HS-27A (cell line): Measurements from ENCODE around the gene ETV5.
"Not testable (repeated sequence)": the region's sequence is repeated elsewhere in the genome, so short reads cannot be mapped to it uniquely, and the experiment has no call there.

Experiments
- DNase-seq: peaks from one replicate; pipeline ENCODE4 v3.0.0-alpha.2; 2012; ENCODE audit warnings: low read depth, missing footprints

Gene ETV5

DNA sequence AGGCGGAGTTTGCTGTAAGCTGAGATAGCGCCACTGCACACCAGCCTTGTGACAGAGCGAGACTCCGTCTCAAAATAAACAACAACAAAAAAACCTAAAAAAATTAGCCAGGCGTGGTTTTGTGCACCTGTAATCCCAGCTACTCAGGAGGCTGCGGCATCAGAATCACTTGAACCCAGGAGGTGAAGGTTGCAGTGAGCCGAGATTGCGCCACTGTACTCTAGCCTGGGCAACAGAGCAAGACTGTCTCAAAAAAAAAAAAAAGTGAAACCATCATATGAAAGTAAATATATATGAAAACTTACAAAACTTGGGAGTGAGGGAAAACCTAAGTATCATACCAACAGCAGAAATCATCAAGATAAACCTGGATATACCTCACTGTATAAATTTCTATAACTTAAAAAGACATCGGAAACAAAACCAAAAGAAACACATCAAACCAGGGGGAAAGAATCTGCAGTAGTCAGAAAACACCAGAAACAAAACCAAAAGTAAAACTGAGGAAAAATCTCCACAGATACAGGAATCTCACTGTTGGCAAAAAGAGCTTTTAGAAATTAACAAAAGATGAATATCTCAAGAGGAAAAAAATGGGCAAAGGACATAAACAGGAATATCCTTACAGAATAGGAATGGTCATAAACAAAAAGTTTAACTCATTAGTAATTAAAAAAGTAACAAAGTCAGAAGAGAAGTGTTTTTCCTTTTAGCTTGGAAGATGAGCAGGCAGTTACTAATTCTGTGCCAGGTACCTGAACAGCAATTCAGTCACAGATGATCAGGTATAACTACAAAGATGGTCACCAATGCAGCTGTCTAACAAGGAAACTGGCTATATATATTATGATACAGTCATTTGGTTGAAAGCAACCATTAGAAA, 41.3 kb downstream of the ETV5 start:
- DNase-seq = no peak

DNA sequence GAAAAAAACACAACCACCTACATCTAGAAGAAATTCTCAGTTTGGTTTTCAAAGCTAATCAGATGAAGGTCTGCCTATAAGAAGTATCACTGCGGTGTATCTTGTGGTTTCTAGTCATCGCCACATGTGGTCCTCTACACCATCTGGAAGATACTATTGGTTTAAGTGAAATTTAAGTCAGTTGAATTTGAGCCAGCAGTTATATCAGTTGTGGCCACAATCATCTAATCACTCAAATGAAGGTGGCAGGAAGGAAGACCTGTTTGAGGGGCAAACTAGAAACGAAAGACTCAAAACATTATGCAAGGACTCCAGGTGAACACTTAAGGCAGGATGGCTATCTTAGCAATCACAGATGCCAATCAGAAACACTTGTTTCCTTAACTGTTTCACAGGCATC, 48.7 kb downstream of the ETV5 start:
- no peak for DNase-seq

DNA sequence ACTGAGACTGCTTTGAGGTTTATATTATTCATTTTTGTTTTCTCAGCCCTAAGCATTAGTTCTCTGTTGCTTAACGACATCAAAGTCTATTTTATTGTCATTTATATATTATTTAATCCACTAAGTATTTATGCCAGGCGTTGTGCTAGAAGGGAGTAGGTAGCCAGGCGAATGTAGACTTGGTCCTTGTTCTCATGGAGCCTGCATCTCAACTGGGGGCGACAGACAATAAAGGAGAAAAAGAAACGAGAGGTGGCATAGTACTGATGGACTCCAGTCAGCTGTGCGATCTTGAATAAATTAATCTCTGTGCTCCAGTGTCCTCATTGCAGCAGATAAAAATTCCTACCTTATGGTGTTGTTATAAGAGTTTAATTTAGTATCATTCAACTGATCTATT, 49.7 kb downstream of the ETV5 start:
- DNase-seq = no peak

DNA sequence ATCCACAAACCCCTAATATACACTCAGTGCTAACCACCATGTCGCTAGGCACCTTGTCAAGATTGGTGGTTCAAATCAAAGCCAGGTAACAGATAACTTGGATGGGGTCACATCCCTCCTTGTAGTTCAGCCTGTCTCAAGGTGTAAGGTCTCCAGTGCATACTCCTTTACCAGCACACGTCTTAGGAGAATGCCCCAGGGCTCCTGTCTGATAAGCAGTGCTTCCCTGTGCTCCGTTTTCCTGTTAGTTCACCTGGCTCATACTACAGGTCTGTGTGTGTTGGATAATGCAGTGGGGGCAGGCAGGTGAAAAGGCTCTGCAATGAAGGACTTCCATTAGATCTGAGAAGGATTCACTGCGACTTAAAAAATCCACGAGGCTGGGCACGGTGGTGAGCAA, 50.7 kb downstream of the ETV5 start:
- DNase-seq = no peak

DNA sequence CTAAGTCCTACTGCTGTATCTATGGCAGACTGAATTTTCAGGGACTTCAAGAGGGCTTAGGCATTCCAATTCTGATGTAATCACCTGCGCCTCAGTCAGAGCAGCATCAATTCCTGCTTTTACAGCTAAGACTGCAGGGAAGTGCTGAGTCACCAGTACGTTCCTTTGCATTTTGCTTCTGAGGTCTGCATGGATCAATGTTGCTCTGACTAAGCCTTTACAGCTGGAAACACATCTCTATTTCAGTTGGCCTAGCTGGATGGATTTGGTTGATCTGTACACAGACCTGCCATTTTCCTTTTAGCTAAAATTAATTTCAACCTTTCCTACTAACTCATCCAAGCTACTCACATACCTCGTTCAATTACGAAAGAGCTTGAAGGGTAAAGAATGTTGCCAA, 51.3 kb downstream of the ETV5 start:
- DNase-seq = no peak

DNA sequence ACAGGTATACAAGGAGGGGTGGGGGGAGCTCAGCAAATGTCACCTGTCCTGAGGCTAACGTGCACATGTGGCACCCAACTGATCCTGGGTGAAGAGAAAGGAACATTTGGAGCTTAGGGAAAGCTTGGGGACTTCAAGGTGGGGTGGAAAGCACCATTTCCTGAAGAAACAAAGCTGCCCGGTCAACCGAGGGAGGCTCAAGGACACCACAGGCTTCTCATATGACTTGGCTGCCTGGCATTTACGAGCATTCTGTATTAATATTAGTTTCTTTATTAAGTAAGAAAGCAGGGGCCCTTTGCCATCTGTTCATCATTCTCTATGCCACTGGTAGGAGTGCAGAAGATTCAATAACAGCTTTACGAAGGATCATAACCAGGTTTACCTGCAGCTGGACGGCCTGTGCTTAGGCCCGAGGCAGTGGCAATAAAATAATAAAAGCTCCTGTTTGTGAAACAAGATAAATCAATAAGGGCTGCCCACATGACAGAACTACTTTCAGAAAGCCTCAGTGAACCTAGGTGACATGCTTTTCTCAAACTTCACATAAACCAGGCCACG, 54.0 kb downstream of the ETV5 start:
- DNase-seq = no peak

DNA sequence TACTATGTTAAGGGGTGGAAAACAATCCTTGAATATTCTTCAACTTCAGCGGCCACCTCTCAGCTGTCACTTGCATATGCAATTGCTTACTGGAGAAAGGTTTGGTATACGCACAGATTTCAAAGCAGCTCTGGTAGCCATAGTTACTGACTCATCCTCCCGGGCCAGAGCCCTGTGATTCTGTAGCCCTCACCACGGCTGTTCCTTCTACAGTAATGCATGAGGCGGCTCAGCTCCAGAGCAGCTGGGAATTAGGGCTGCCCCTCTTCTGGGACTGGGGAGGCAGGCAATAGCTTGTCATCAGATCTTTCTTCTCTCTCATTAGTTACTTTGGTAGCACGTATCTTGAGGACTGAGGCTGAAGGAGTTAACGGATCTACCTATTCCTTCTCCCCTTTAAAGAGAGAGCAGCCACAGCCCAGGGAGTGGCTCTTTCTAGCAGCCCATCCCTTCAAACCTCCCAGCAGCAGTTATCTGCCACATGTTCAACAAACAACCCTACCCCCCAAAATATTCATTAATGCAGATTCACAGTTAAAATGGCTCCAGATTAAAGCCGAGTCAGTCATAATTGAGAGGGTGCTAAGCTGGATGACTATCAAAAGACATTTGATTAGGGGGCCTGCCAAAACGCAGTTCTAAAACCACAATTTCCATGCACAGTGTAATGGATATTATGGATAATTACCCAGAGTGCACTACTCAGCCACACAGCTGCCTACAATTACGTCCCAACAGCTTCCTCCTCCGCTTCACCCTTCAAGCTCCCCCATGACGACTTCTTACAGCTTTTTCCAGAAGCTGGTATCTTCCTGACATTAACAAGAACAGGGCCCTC, 54.7 kb downstream of the ETV5 start:
- DNase-seq = no peak

DNA sequence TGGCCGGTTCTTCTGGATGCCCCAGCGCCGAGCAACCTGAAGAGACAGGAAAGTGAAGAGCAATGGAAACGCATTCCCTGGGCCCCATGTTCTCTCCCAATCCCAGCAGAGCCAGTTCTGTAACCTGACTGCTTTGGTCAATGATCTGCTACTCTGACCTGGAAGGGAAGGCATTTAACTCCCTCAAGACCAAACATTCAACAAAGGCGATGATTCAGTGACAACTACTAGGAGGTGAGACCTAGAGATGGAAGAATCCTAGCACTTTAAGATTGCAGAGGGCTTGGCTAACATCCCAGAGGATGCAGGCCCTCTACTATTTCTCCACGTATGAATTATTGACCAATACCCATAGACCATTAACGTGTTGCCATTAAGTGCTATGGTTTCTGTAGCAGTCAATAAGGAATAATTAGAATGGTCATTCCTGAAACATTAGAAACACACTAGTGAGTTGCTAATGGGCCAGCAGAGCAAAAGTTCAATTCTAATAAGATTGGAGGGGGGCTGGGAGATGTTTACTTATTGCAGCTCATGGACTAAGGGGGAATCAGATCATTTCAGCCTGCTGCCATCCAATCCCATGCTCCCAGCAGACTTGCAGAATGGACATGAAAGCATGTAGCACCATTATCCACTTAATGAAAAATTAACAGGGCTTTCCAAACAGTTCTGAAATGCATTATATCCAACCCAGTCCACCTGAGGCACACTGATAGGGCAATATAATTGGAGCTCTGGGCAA, 56.6 kb downstream of the ETV5 start:
- DNase-seq = no peak

DNA sequence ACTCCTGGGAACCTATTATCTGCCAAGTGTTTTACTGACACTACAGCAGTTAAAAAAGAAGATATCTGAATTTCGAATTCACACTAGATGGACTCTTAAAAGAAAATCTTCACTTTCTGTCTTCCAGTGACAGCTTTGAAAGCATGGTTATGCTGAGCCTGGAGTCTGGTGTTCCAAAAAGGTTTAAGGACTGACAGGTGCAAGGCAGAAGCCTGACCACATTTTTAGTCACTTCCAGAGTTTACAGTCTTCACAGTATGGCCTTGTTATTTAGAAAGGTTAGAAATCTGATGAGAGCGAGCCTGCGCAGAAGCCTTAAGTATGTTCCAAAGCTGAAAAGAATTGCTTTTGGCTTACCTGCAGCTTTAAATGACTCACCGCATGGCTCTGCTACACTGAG, 59.9 kb downstream of the ETV5 start:
- DNase-seq = no peak

DNA sequence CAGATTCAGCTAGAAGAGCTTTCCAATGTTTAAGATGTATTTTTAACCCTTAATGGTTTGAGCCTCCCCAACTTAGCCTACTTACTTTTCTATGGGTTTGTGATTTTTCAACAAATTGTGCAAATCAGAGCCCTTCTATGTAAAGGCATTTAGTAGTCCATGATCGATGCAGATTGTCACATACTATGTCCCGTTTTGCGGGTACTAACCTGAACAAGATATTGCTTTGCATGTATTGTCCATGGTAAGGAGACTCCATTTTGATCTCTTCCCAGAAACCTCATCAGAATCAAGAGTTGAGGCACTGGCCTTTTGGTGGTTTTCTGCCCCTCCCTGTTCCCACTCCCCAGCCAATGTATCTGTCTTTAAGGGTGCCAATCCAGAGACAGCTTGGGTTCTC, 60.8 kb downstream of the ETV5 start:
- no peak for DNase-seq

DNA sequence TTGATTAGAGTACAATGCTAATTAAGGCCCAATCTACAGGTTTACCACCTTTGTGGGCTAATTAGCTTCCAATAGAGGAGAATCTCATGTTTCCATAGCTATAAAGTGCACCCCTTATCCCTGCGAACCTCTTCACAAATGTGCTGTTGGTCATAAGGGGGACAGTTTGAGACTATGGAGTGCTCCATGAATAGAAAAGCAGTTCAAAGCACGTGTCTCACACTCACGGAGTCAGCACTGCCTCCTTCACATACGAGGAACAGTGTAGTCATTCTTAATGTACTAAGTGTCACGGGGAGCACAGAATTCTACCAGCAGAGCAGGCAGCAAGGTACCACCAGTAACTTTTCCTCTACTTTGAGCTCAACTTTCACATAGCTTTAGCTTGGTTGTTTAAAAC, 62.1 kb downstream of the ETV5 start:
- DNase-seq = no peak

DNA sequence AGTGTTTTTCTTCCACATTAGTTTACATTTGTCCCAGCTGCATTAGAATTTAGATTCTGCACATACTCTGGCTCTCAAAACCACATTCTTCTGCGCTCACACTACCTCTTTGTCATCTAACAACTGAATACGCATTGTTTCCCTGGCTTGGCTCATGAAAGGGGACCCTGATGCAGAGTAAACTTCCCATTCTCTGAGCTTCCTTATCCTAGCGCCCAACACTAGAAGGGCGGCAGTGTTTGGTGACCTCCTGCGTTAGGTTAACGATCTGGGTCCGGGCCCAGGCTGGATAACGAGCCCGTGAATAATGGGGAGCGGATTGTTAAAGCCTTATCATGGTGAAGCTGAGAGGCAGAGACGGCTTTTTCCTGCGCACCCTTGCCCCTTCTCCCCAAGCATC, 63.9 kb downstream of the ETV5 start:
- no peak for DNase-seq

DNA sequence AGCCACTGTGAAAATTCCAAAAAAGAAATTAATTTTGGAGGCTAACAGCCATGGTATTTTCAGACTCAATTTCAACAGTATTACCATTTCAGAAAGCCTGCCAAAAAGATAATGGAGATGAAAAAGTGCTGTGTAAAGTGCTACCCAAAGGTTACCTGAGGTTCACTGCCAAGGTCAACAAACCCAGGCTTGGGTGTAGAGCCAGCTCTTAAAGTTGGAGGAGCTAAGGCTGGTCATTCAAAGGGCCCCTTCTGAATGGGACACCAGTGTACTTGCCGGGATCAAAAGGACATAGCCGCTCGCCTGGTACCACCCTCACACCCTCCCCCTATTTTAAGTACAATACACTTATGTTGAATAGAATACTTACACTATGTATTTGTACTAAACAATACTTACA, 64.5 kb downstream of the ETV5 start:
- DNase-seq = no peak

DNA sequence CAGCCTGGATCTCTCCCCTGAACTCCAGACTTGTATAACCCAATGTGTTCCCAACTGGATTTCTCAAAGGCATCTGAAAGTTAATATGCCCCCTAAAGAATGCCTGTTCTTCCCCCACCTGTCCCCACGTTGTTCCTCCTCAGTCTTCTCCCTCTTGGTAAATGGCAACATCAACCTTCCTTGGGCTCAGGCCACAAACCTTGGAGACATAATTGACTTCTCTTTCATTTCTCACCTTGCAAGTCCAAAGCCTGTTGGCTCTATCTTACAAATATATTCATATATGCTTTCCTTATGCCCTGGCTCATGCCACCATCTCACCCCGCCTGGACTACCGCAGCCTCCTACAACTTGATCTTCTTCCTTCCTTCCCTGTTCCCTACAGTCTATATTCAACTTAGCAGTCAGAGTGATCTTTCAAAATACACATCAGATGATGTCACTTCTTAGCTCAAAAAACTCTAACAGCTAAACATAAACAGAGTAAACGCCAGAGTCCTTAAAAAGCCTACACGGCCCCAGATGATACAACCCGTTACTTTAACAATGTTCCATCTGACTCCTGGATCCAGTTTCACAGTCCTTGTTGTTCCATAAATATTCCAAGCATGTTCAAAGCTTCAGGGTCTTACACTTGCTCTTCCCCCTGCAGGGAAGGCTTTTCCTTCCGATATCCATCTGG, 66.2 kb downstream of the ETV5 start:
- no peak for DNase-seq

DNA sequence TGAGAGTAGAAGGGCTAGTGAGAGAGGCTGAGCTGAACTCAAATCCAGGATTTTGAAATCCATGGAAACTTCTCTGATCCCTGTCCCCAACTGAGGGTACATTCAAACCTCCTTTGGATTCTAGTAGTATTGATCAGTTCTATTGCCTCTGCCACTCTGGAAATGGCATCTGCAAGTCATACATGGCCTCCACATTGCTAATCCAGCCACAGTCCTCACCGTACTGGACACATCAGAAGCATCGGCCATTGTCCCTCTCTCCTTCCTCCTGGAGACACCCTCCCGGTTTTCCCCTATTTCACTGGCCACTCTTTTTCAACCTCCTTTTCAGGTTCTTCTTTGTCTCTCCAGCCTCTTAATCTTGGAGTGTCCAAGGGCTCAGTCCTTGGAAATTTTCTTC, 66.9 kb downstream of the ETV5 start:
- DNase-seq = no peak

DNA sequence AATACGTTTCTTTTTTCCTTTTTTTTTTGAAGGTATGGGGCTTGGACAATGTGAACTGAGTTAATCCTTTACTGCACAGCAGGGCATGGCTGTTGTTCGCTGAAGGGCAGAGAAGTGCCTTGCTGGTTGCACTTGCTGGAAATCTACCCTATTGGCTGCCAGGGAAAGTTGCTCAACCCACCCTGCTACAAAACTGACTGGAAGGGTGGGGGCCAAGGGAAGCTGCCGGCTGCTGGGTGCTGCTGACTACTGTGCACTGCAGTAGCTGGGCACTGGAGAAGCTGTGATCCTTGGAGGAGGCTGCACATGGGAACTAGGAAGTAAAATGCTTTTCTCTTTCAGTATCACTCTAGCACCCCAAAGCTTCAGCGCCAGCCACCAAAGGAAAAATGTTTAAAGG, 70.5 kb downstream of the ETV5 start:
- DNase-seq = no peak

DNA sequence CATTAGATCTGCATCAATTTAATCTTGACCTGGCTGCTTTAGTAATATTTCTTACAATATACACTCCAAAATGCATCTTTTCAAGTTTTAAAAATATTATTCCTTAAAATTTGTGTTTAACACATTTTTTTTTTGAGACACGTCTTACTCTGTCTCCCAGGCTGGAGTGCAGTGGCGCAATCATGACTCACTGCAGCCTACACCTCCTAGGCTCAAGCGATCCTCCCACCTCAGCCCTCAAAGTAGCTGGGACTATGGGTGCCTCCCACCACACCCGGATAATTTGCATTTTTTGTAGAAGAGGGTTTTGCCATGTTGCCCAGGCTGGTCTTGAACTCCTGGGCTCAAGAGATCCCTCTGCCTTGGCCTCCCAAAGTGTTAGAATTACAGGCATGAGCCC, 73.6 kb downstream of the ETV5 start:
- no peak for DNase-seq

DNA sequence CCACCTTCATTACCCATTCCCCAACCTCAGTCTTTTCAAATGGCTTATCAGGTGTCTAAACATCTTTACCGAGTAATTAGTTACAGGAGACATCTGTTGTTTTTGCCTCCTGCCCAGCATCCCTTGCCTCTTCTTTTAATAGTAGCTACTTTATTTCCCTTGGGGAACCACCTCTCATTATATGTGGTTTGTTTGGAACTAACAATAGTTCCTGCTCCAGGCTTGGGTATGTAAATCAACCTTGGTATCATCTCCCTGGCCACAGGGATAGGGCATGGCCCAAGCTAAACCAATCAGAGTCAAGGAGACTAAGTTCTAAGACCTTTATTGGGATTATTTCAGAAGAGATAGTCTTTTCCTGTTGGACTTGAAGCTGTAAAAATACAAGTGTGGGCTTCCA, 76.6 kb downstream of the ETV5 start:
- no peak for DNase-seq

DNA sequence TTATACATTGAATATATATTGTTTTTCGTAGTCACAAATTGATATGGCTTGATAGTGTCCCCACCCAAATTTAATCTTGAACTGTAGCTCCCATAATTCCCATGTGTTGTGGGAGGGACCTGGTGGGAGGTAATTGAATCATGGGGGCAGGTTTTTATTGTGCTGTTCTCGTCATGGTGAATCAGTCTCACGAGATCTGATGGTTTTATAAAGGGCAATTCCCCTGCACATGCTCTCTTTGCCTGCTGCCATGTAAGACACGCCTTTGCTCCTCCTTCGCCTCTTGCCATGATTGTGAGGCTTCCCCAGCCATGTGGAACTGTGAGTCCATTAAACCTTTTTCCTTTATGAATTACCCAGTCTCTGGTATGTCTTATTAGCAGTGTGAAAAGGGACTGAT, 82.9 kb downstream of the ETV5 start:
- not testable (repeated sequence) for DNase-seq

DNA sequence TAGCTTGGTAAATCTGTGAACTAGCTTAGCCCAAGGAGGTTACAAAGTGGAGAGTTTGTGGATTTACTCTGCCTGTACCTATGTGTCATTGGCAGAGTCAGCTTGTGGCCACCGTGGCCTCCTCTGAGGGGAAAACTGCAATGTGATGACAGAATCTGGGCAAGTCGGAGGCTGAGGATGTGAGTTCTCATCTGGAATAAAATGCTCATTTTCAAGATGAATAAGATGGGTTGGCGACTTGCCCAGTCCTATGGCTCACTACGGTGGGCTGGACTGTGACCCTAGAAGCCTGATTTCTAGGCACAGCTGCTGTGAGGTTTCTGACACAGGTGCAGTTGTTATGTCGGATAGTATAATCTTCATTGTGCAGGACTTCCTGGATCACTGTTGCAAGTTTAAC, 83.7 kb downstream of the ETV5 start:
- no peak for DNase-seq

DNA sequence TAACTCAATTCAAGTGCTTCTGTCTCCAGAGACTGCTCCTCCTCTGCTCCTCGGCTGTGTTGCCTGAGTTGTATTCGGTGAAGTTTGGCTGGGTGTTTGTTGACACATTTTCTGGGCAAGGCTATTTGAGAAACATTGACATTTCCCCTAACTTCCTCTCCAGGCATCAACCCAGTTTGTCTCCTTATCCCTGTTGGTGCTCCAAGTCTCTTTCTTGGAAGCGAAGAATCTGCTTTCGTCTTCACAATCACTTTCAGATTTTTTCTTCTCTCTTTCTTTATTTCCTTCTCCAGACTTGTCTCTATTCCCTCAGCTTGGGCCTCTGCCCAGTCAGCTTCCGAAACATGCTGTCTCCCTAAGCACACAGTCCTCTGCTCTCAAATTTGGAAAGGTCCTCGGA, 84.7 kb downstream of the ETV5 start:
- no peak for DNase-seq

DNA sequence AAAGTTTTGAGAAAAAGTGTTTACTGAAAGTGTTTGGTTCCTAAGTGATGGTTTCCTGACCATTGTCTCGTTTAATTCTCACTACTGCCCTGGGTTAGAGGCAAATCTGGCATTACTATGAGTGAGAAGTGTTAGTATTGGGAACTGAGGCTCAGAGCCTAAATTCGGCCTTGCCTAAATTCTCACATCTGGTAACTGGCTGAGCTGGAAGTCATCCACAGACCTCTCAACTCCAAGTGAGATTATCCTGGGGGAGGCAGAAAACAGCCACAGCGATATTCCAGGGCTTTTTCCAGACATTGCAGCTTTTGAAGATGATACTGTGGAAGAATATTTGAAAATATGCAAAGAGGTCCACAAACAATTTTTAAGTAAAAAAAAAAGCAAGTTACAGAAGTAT, 86.0 kb downstream of the ETV5 start:
- no peak for DNase-seq
